Hematopoietic multipotent progenitor cell treated with erythropoietin and hydrocortisone succinate and interleukin-3 and kit ligand, for 15 days (in vitro differentiated cells): ENCODE results near the gene TP53I11.

ENCODE experiments used
- DNase-seq: peaks from one replicate; pipeline ENCODE4 v3.0.0-alpha.2; 2015; ENCODE audit warnings: low spot score

TP53I11 gene

DNA sequence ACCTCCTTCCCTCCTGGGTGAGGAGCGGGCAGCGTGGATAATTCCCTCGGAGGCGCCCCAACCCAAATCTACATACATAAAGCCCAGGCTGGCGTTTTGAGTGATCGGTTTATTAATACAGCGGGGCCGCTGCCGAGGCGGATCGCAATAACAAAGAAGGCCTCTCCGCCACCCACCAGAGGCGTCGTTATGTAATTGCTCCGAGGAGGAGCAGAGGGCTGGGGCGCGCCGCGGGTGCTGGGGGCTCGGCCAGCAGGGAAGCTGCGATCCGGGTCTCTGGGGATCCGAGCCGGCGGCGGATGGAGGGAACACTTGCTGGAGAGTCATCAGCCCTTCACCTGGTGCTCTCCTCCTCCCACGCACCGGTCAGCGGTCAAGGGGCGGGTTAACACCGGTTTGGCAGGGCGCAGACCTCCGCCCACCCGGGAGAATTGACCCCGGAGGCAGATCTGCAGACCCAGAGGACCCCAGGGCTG, 6.4 kb upstream of the TP53I11 start:
- no peak for DNase-seq

DNA sequence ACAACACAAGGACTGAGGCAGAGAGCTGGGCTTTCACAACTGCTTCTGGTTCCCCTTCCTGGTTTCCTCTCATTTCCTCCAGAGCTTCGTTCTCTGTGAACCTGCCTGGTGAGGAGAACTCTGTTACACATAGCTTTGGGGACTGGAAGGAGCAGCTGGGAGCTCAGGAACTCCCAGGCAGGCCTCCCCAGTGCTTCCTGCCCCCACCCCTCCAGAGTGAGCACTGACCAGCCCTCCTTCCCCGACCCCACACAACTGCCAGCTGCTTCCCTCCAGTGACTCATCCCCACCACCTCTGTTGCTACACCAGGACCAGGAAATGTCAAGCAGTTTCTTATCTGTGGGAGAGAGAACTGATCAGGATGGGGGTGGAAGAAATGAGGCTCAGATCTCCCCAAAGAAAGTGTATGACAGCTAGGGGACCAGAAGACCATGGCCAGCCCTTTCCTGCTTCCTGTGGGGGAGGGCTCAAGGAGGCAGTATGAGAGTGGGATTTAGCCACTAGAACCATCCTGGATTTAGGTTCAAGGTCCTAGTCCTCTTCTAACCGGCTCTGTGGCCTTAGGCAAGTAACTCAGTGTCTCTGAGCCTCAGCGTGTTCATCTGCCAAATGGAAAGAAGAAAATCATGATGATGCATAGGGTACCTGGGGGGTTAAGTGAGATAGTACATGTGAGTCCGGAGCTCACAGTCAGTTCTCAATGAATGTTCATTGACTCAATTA, 4.5 kb upstream of the TP53I11 start:
- DNase-seq, result no peak

DNA sequence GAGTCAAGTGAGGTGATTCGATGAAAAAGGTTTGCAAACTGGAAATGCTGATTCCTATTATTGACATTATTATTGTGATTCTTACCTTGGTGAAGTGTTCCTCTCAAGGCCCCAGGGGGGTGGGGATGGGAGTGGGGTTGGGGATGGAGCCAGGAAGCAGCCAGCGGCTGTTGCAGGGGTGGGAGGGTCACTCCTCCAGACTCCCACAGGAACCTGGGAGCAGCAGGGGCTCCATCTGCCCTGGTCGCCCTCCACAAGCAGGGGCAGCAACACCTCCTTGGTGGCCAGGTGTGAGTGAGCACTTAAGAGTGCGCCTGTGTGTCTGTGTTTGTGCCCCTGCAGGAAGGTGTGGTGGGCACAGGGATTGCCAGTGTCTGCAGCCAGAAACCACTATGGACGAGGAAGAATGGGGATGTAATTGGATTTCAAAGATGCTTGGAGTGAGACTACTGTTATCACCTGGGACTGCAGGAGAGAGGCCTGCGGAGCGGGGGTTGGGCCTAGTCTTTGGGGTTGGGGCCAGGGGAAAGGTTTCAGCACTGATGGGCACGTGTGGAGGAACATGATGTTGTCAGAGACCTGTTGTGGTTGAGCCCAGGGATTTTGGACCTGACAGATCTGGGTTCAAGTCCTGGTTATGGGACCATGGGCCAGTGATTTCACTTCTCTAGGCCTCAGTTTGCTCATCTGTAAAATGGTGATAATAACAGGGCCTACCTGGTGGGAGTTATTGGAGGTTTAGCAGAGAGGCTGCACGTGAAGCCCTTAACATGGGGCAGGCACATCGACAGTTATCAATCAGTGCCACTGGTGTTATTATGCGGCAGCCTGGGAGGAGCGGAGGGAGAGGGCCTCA, 3.6 kb upstream of the TP53I11 start:
- no peak for DNase-seq

DNA sequence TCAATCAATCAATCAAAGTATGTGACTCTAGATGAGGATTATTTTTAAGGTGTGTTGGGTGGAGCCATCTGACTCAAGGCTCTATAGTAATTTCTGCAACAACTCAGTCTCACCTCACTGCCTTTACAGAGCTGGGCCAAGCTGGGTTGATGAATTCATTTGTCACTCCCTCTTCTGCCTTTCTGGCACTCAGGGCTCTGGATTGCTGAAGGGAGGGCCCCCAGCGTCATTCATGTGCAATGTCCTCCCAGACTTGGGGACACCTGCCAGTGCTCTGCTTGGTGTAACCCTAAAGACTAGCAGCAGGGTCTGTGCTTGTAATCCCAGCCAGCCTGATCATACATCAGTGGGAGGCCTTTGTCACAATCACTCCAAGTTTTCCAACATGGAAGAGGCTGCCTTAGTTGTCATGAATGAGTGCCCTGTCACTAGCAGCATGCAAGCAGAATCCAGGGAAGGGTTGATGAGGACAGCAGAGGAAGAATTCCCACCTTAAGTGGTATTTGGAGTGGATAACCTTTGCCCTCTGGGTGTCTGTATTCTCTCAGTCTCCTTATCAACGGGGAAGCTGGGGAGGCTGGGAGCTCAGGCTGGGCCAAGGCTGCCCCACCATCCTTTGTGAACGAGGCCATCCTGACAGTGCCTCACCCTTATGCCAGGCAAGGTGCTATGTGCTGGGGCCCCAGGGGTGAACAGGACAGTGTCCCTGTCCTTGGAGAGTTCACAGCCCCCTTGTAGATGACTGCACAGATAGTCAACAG, 2.0 kb upstream of the TP53I11 start:
- DNase-seq, result no peak

DNA sequence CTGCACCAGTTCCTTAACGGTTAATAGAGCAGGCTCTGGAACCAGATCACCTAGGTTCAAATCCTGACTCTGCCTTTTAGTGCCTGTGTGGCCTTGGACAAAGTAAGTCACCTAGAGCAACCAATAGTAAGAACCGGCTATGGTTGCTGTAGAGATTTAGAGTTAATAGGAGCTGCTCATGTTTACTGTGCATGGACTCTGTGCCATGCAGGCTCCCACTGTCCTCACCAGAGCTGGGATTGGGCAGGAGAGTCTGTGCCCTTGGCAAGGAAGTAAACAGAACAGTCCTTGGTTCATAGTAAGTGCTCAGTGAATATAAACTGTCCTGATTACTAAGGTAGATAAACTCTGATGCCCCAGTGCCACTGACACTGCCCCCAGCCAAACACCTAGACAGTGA, 1.4 kb upstream of the TP53I11 start:
- DNase-seq, result no peak

DNA sequence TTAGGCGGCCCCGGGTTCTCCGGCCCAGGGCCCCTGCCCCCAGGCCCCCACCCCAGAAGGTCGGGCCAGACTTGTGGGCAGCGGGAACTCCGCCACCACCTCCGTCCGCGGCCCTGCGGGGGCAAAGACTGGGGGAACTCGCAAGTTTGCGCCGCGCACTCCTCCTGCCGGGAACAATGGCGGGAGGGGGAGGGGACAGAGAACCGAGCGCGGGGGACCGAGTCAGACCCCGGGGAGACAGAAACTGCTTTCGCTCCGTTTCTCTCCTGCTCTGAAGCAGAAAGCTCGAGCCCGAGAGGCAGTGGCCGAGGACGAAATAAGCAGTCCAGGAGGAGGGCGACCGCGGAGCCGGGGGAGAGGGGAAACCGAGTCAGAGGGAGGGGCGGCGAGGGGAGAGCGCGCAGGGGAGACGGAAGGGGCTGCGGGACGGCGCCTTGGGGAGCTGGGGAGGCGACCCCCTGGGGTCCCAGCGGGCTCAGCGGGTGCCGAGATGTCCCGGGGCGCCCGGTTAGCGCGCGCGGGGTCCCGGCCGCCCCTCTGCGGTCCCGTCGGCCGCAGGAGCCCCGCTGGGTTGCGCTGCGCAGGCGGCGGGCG, 555 bp downstream of the TP53I11 start:
- no peak for DNase-seq

DNA sequence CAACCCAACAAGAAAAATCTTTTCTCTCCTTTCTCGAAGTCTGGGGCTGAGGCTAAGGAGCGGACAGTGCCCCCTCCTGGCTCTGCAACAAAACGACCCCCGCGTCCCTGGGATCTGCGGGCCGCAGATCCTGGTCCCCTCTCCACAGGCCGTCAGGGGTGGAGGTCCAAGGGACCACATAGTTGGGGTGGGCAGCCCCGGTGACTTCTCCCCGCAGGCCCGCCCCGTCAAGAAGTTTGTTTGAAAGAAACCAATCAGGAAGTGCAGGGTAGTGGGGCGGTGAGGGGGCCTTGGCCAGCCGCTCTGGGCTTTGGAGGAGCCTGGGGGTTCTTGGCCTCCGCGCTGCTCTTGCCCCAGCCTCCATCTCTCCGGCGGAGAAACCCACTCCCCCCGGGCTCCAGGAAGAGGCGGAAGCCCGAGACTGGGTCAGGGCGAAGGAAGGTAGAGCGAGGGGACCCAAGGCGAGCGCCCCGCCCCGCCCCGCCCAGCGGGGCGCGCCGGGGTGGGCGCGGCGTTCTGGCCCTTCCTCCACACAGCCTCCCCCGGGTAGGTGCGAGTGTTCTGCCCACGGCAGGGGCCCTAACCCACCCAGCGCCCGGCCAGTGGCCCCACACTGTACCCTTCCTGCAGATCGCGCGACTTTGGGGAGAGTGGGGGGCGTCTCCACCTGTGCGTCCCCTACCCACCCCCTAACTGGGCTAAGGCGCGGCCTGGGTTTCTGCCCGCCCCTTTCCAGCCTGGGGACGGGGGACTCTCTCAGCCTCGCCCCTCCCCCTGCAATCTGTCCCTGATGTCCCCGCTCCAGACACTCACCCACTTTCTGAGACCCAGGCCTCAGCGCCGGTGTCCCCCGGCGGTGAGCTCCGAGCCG, 1.3 kb downstream of the TP53I11 start:
- no peak for DNase-seq

DNA sequence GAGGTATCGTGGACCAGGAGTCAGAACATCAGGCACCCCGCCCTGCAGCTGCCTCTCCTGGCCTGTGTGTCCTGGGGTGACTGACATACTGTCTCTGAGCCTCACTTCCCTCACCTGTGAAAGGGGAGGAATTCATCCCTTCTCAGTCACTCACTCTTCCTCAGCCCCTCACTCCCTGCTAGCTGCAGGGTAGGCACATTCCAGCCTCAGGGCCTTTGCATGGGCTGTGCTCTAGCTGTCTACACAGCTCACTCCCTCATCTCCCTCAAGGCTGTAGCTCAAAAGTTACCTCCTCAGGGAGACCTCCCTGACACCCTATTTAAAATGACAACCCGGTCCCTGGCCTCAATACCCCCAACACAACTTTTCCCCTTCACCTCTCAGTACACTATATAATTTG, 2.5 kb downstream of the TP53I11 start:
- DNase-seq, result no peak

DNA sequence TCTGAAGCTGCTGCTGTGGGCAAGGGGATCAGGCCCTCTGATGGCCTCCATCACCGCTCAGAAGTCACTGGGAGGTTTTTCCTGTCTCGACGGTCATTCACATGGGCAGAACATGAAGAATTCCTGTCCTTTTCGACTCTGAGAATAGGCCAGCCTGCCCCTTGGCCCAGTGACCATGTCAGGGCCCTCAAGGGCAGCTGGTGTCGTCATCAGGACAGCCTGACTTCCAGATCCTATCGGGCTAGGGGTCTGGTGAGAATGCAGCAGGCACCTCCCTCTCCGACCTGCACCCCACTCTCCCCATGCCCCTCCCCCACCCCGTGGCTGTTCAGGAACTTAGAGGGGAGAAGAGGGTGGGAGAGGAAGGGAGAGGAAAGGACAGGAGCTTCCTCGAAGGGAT, 3.6 kb downstream of the TP53I11 start:
- no peak for DNase-seq

DNA sequence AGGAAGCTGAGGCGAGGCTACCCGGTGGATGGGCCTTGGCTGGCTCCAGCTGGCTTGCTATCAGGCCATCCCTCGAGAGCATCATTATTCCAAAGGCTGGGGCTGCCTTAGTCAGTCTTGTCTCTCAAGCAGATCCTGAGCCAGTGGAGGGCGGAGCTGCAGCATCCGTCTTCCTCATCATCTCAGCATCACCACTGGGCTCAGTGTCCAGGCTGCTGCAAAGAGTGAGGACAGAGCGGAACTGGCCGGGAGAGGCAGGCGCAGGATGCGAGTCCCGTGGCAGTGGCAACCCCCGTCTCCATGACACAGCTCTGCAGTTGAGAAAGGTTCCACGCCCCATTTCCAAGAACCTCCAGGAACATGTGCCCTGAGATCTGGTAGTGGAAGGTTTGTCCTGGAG, 4.4 kb downstream of the TP53I11 start:
- no peak for DNase-seq

DNA sequence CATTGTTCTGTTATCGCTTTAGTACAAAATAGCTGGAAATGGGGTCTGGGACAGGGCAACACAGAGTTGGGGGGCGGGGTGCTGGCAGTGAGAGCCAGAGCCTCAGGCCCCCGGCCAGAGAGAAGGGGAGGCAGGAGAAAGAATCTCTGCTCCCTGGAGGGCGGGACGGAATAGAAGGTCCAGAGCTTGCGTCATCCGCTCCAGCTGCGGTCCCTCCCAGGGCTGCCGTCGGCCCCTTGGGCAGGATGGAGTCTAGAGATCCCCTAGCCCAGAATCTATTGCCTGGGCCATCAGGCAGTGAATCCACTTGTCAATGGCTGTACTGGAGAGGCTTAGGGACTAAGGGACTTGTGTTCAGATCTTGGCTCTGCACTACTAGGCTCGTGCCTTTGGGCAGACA, 5.0 kb downstream of the TP53I11 start:
- no peak for DNase-seq

DNA sequence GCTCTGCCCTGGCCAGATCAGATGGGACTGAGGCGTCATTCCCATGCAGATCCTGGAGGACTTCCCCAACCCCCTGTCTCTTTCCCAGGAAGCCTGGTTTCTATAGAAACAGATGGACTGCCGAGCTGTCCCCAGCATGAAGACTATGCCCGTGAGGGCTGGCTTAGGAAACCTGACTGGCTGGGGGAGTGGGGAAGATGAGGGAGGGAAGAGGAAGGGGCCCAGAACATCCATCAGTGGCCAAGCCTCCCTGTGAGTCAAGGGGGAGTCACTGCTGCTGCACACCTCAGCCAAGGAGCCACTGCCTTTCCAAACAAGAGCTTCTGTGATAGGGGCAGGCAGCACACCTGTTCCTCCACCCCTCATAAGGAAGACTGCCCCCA, 5.8 kb downstream of the TP53I11 start:
- DNase-seq, result no peak

DNA sequence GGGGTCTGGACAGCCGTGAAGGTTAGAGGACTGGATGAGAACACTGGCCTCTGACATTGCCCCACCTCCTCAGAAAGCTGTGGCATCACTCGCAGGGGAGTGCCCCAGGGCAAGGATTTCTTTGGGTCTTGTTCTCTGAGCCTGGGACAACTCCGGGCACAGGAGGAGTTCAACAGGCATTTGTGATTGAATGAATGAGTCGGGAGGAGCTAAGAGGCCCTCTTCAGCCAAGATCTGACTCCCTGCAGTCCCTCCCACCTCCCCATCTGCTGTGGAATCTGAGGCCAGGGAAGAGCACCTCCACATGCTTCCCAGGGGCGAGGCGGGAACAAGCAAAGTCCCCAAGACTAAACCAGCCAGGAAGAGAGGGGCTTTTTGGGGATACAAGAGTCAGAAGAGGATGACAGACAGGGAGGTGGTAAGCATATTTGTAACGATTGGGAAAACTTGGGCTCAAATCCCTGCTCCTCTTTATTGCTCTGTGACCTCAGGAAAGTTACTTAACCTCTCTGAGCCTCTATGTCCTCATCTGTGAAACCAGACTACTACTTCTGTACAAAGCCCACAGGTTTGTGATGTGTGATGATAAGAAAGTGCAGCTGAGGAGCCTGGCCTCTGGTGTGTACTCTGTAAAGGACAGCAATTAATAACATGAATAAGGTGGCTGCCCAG, 6.4 kb downstream of the TP53I11 start:
- no peak for DNase-seq

DNA sequence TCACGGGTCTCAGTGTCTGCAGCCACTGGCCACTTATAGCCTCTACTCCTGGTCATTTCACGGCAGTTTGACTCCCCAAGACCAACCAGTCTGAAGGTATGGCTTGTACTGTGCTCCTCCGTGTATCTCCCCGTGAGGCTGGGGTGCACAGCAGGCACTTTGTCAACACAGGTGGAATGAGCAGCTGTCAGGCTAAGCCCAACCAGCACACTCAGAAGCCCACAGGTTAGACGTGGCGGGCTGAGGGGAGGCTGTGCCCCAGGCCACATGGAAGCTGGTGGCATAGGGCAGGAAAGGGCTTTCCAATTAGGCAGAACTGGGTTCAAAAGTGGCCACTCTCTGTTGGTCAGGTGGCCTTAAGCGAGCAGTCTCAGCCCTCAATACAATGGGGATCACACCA, 7.0 kb downstream of the TP53I11 start:
- DNase-seq, result no peak

DNA sequence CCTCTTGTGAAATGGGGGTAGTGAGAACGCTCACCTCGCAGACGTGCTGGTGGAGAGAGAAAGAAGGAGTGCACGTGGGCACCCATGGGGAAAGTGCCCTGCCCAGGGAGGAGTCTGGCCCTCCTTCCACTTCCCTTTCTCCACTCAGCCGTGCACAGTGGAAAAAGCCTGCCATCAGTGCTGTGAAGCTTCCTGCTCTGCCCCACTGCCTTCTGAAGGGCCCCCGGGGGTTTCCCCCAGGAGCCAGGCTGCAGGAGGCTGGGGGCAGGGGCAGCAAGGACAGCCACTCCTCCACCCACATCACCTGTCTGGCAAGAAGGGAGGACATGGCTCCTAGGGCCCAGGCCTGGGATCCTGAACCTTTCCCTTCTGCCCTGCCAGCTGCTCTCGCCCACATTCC, 7.6 kb downstream of the TP53I11 start:
- no peak for DNase-seq

DNA sequence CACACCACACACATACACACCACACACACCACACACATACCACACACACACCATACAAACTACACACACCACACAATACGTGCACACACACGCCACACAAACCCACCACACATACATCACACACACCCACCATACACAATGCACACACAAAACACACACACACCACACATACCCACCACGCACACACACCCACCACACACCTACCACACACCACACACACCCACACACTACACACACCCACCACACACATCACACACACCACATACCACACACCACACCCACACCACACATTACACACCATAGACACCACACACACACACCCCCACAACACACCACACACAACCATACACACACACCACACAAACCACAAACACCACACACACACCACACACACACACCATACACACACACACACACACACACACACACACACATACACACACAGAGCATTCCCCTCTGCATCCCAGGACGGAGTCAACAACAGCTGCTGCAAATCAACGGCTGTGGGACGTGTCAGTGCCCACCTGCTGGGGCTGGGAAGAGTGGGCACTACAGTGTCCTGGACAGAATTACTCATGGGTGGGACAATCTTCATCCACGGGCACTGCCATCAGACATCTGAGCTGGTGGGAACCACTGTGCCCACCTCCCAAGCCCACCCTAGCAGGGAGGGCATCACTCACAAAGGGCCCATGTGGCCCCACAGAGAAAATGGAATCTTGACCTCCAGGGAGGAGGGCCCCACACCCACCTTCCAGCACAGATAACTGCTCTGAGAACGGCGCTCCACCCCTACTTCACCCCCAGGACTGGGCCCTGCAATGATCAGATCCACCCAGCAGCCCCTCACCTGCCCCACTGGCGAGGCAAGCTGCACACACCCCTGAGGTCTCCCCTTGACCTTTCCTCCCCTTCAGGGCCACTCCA, 8.4 kb downstream of the TP53I11 start:
- no peak for DNase-seq

DNA sequence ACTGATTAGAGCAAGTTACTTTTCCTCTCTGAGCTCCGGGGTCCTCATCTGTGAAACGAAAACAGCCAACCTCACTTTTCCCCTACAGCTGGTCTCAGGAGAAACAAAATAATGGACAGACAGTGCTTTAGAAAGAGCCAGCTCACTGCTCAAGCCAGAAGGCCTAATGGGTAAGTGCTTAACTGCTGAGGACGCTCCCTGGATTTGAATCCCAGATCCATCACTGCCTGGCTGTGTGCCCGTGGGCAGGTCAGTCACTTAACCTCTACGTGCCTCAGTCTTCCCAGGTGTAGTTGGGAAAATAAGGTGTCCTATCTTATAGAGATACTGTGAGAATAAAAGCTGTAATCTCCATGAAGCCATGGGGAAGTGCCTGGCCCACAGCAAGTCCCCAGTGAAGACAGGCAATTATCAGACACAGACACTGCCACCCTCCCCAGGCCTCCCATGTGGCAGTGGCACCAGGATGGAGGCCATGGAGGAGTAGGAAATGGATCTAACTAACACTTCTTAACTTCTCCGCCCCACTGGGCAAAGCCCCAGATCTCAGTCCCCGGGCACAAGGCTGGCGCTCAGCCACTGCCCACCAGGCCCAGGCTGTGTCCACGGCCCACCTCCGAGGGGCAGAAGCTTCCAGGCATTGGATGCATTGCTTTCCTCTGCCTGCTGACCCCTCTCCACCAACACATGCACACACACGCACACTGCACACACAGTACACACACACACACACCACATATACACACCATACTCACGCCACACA, 9.2 kb downstream of the TP53I11 start:
- no peak for DNase-seq

DNA sequence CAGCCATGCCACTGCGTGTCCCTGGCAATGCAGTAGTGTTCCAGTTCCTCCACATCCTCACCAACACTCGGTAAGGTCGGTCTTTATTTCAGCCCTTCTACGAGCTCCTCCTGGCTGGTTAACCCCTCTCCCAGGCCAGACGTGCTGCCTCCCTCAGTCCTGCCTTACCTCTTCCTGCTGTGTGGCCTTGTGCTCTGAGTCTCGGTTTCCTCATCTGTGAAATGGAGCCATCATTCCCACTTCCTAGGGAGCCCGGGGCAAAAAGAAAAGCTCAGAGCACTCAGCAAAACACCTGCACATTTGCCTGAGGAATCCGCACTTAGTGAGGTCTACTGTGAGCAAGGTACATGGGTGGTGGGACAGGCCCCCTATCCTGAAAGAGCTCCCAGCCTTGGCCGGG, 9.8 kb downstream of the TP53I11 start:
- DNase-seq, result no peak

DNA sequence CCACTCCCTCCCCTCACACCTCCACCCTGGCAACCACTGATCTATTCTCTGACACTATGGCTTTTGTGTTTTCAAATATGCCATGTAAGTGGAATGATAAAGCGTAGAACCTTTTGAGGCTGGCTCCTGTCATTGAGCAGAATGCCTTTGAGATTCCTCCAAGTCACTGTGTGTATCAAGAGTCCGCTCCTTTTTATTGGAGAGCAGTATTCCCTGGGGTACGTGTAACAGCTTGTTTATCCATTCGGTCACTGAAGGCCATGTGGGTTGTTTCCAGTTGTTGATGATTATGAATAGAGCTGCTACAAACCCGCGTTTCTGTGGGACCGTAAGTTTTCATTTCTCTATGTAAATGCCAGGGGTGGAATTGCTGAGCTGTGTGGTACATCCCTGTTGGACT, 10.3 kb downstream of the TP53I11 start:
- DNase-seq, result no peak
